Hepatocyte (in vitro differentiated cells): Measurements from ENCODE around the gene PAPPA2.

ENCODE experiments used
- EZH2 ChIP-seq: fragments of 200-600 bp; sonication (generic); IDR thresholded peaks from 2 replicates; pipeline ENCODE4 v1.6.1; 2016; ENCODE audit warnings: antibody characterized with exemption, mild to moderate bottlenecking, borderline replicate concordance
- TF ChIP-seq, protein P1 (sequence below): fragments of 200-600 bp; sonication (generic); IDR thresholded peaks from 2 replicates; pipeline ENCODE4 v1.5.1; 2016; ENCODE audit warnings: antibody characterized with exemption, mild to moderate bottlenecking; ENCODE audit not compliant: poor library complexity

DNA sequence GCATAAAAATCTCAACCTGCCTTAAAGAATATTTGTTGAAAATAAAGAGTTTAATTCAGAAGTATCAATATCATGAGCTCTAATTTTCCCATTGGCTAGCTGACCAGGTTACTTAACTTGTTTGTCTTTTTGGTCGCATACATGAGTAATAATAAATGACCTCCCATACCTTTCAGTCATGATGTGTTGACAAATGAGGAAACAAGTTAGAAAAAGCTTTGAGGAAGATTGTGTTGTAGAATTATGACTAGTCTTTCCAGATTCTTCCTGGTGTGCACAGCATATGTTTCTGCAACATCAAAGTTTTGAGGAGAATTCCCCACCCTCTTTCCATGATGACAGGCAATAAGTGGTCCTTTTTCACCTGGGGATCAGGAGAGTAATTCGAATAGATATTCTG, 17.6 kb upstream of the PAPPA2 start:
- no peak for TF ChIP-seq EZH2
- TF ChIP-seq, protein P1, sequence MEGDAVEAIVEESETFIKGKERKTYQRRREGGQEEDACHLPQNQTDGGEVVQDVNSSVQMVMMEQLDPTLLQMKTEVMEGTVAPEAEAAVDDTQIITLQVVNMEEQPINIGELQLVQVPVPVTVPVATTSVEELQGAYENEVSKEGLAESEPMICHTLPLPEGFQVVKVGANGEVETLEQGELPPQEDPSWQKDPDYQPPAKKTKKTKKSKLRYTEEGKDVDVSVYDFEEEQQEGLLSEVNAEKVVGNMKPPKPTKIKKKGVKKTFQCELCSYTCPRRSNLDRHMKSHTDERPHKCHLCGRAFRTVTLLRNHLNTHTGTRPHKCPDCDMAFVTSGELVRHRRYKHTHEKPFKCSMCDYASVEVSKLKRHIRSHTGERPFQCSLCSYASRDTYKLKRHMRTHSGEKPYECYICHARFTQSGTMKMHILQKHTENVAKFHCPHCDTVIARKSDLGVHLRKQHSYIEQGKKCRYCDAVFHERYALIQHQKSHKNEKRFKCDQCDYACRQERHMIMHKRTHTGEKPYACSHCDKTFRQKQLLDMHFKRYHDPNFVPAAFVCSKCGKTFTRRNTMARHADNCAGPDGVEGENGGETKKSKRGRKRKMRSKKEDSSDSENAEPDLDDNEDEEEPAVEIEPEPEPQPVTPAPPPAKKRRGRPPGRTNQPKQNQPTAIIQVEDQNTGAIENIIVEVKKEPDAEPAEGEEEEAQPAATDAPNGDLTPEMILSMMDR: no peak
